Thyroid gland (tissue), 4 donors: ENCODE data around the gene PFN1. TPM values are rescaled to one million over a fixed set of nuclear protein-coding genes. Genes with fewer than 3 reads are reported as not detected.

Source experiments
- DNase-seq, 2 donors: peaks; one replicate each; pipeline ENCODE4 v3.0.0-alpha.2; 2019
- H3K27ac ChIP-seq, 3 donors: fragments of 200-600 bp; sonication (generic); 1 replicate in 2 of 3; 2 replicates in 1 of 3; pipeline ENCODE4 v1.5.1; 2016 to 2019; ENCODE audit warnings: mild to moderate bottlenecking in 1 of 3, moderate library complexity in 1 of 3
- H3K27me3 ChIP-seq: fragments of 200-600 bp; sonication (generic); one replicate; pipeline ENCODE4 v1.5.1; 2019
- H3K36me3 ChIP-seq, 2 donors: fragments of 200-600 bp; sonication (generic); one replicate each; pipeline ENCODE4 v1.5.1; 2016 to 2019
- H3K4me1 ChIP-seq, 2 donors: fragments of 200-600 bp; sonication (generic); one replicate each; pipeline ENCODE4 v1.5.1; 2017 to 2019
- H3K4me3 ChIP-seq, 3 donors: fragments of 200-600 bp; sonication (generic); replicated peaks in 1 of 3; 1 replicate in 2 of 3; 2 replicates in 1 of 3; pipeline ENCODE4 v1.5.1; 2016; ENCODE audit warnings: mild to moderate bottlenecking in 1 of 3
- H3K9me3 ChIP-seq: fragments of 200-600 bp; sonication (generic); one replicate; pipeline ENCODE4 v1.5.1; 2017
- POLR2A ChIP-seq, 2 donors: fragments of 450-650 bp; IDR thresholded peaks; one replicate each; pipeline ENCODE4 v1.6.1; 2017; ENCODE audit warnings: antibody characterized with exemption in 2 of 2, mild to moderate bottlenecking in 2 of 2, moderate library complexity in 1 of 2
- WGBS, 2 donors: methylation state at CpG; one replicate each; pipeline ENCODE4 v1.1.5; 2017; 5-methylcytosine and 5-hydroxymethylcytosine counted together
- intact Hi-C: fragments of 100-400 bp; cut with DNase I; formaldehyde crosslinking; loops from one replicate; pipeline ENCODE4 v1.15.1; 2023
- total RNA-seq, 4 donors: library from RNA; depleted of rRNA; stranded (reverse); fragments of >200 nt; gene quantifications; one replicate each; pipeline ENCODE4 v1.2.3, GENCODE V29; 2016
- TF ChIP-seq, protein P1 (sequence below), 6 experiments: fragments of 200-600 bp in 3 of 6; fragments of 450-650 bp in 3 of 6; sonication (generic) in 3 of 6; IDR thresholded peaks; one replicate each; pipeline ENCODE4 v1.5.1; 2016 to 2019; ENCODE audit warnings: antibody characterized with exemption in 6 of 6, mild to moderate bottlenecking in 2 of 6, inconsistent platforms in 1 of 6, moderate library complexity in 1 of 6

PFN1 gene
- total RNA-seq, 4 donors from 2014 or later, result 228 to 606 (median 328) TPM

DNA sequence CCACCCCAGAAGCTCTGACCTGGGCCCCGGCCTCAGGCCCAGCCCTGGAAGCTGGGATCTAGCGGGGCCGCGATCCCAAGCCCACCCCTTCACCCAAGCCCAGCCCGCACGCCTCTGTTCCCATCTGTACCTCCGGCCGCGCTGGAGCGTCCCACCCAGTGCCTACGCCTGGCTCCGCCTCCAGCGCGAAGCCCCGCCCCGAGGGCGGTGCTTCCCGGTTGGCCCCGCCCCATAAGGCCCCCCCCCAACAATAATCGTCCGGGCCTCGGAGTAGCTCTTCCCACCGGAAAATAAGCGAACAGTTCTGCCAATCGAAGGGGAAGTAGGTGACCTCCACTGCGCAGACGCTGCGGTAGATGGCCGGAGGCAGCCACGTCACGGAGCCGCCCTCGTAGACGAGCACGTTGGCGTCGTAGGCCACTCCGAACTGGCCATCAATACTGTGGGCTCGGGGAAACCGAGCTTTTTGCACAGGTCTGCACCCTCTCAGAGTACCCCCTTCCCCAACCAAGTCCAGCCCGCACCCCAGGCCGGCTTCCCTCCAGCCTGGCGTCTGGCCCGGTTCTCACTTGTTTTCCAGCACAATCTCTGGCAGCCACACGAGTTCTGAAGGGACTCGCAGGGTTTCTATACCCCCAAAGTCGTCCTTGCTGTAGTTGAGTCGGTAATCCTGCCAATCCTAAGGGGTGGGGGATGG, 46.5 kb downstream of the PFN1 start:
- no peak overlapping the region for H3K4me3 ChIP-seq
- TF ChIP-seq, protein P1, sequence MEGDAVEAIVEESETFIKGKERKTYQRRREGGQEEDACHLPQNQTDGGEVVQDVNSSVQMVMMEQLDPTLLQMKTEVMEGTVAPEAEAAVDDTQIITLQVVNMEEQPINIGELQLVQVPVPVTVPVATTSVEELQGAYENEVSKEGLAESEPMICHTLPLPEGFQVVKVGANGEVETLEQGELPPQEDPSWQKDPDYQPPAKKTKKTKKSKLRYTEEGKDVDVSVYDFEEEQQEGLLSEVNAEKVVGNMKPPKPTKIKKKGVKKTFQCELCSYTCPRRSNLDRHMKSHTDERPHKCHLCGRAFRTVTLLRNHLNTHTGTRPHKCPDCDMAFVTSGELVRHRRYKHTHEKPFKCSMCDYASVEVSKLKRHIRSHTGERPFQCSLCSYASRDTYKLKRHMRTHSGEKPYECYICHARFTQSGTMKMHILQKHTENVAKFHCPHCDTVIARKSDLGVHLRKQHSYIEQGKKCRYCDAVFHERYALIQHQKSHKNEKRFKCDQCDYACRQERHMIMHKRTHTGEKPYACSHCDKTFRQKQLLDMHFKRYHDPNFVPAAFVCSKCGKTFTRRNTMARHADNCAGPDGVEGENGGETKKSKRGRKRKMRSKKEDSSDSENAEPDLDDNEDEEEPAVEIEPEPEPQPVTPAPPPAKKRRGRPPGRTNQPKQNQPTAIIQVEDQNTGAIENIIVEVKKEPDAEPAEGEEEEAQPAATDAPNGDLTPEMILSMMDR (IDR thresholded peaks at IDR 0.05), result no peak
- TF ChIP-seq POLR2A (IDR thresholded peaks at IDR 0.05), result peak in 1 of 2 donors; percentile 31
- no peaks in the 10 kb centered on the region for H3K36me3 ChIP-seq
- intact Hi-C loops, result no loop called here
- H3K27me3 ChIP-seq, result peaks cover 8% of the 10 kb centered on the region
- no peaks in the 10 kb centered on the region for H3K9me3 ChIP-seq
- peak in 1 of 2 donors; percentile 22 for DNase-seq
- H3K4me1 ChIP-seq, result peaks cover 12 to 30% of the 10 kb centered on the region in 2 donors
- peak overlapping the region in 2 of 3 donors; percentile 14 to 56 for H3K27ac ChIP-seq
- 43 to 69% methylated on average over 27 to 37 of the region's 48 CpGs for WGBS, 2 donors

DNA sequence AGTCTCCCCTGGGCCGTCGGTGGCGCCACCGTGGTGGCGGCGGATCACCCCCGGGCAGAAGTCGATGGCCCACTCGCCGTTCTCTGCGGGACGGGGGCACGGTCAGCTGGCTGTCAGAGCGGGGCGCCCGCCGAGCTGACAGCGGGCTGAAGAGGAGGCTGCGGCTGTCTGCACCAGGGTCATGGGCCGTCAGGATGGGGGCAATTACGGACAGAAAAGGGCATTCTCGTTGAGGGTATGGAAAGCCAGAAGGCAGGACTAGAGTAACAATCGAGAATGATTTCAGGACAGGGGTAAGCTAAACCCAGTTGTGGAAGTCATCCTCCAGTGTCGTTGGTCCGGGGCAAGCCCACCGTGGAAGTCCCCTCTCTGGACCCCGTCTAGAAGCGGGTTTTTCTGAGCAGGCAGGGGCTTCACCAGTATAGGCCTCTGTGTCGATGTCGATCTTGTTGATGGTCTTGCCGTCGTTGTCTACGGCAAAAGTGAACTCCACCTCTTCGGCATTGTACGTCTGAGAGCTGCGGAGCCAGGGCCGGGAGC, 47.2 kb downstream of the PFN1 start:
- intact Hi-C loops, result no loop called here
- TF ChIP-seq, protein P1 (IDR thresholded peaks at IDR 0.05), result no peak
- TF ChIP-seq POLR2A (IDR thresholded peaks at IDR 0.05), result no peak
- Histone ChIP-seq H3K27me3 (peaks cover 8% of the 10 kb centered on the region), H3K27ac (no peak overlapping the region), H3K4me1 (peaks cover 12 to 30% of the 10 kb centered on the region in 2 donors), H3K36me3 (peaks cover 0 to 5% of the 10 kb centered on the region in 2 donors), H3K4me3 (no peak overlapping the region), H3K9me3 (no peaks in the 10 kb centered on the region)
- no peak for DNase-seq
- 50 to 70% methylated on average over 8 to 27 of the region's 37 CpGs for WGBS, 2 donors

DNA sequence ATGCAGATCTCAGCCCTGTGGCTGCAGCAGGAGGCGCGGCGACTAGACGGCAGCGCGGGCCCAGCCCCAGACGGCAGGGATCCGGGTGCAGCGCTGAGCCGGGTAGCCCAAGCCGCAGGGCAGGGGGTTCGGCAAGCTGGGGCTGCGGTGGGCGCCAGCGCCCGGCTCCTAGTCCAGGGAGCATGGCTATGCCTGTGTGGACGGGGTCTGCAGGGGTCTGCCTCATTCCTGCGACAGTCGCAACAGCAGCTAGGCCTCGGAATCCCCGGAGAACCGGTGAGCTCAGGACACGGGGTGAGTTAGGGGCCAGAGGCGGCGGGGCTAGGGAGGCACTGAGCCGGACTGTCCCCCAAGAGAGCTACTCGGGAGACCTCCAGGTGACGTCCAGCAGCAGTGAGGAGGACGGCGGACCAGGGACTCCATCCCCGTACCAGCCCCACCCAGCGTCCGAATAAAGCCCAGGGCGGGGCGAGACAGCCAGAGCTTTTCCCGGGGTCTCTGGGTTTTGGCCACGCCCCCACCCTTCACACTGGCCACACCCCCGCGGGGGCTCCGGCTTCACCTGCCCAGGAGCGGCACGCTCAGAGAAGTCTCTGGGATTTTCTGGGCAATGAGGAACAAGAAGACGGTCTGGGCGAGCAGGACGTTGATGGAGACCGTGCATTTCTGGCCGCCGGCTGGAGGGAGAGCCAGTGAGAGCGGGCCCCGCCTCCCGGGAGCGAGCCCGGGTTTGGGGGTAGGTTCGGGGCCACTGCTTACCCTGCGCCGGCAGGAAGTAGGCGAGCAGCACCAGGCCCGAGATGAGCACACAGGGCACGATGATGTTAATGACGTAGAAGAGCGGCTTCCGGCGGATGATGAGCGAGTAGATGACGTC, 47.9 kb downstream of the PFN1 start:
- H3K36me3 ChIP-seq, result peaks cover 7 to 10% of the 10 kb centered on the region in 2 donors
- no peaks in the 10 kb centered on the region for H3K9me3 ChIP-seq
- H3K4me1 ChIP-seq, result peaks cover 12 to 30% of the 10 kb centered on the region in 2 donors
- peaks cover 8% of the 10 kb centered on the region for H3K27me3 ChIP-seq
- WGBS, 2 donors, result 11 to 22% methylated on average over 5 to 16 of the region's 65 CpGs
- peak overlapping the region in 1 of 3 donors; percentile 40 for H3K4me3 ChIP-seq
- H3K27ac ChIP-seq, result no peak overlapping the region
- intact Hi-C loops, result no loop called here
- TF ChIP-seq, protein P1 (IDR thresholded peaks at IDR 0.05), result no peak
- no peak for TF ChIP-seq POLR2A (IDR thresholded peaks at IDR 0.05)
- DNase-seq, result peak in 1 of 2 donors; percentile 18

DNA sequence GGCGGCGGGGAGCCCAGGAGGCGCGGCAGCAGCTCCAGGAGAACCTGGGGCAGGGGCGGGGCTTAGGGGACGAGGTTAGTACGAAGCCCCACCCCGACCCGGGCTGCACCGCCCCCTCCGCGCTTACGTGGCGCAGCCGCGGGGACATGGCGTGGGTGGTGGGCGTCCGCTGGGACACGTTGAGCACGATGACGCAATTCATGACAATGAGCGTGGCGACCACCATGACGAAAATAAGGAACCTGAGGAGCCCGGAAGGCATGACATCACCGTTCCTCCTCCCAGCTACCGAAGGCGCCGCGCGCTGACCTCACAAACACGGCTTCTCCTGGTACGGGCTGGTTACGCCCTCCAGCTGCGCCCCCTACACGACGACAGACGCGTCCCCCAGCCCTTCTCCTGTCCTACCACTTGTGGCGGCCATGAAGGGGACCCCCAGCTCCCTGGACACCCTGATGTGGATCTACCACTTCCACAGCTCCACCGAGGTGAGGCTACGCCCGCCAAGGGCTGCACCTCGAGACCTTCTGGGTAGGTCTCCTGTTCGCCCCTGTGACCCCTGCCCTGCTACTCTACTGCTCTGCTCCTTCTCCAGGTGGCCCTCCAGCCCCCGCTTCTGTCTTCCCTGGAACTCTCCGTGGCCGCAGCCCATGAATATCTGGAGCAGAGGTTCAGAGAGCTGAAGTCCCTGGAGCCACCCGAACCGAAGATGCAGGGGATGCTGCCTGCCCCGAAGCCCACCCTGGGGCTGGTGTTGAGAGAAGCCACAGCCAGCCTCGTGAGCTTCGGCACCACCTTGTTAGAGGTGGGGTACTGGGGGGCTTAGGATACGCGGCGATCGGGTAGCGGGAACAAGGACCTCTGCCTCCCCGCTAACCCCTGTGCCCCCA, 48.7 kb downstream of the PFN1 start, which contains the start of gene C17orf107:
TSS of gene C17orf107 (plus strand) at position 196 of the 890 bp plus-strand sequence. CDS start at position 423, 227 bp downstream.
- Histone ChIP-seq H3K4me1 (peaks cover 12 to 30% of the 10 kb centered on the region in 2 donors), H3K36me3 (peaks cover 16 to 18% of the 10 kb centered on the region in 2 donors), H3K27ac (no peak within 1 kb of the TSS), H3K27me3 (peaks cover 8% of the 10 kb centered on the region), H3K9me3 (no peaks in the 10 kb centered on the region), H3K4me3 (peak within 1 kb of the TSS; percentile 6 to 40 (median 20))
- 15 to 18% methylated on average over 26 to 38 of the region's 60 CpGs for WGBS, 2 donors
- no peak for TF ChIP-seq POLR2A (IDR thresholded peaks at IDR 0.05)
- TF ChIP-seq, protein P1 (IDR thresholded peaks at IDR 0.05), result no peak
- DNase-seq, result peak; percentile 72 to 78
- intact Hi-C loops, result no loop called here
